AG10803 (cell line): ENCODE data around the gene OR14J1.

Experiments
- DNase-seq: peaks from one replicate; pipeline ENCODE4 v3.0.0; 2010; ENCODE audit warnings: low read depth
- H3K4me3 ChIP-seq: 2 replicates; pipeline ENCODE4 v1.5.1; 2011; ENCODE audit warnings: mild to moderate bottlenecking, low read length, control low read depth
- CTCF ChIP-seq: conservative IDR thresholded peaks from 2 replicates; pipeline ENCODE4 v1.5.1; 2011; ENCODE audit warnings: mild to moderate bottlenecking, low read length, control low read depth, inconsistent platforms

Gene OR14J1

GRCh38 chr6:29301316-29301715 is at the start of gene OR14J1:
Gene OR14J1, plus strand, starts transcription at chr6:29301701. Its CDS starts 4,989 bp downstream, at chr6:29306690.
- DNase-seq, result no peak
- TF ChIP-seq CTCF, result no peak
- H3K4me3 ChIP-seq, result no peak within 1 kb of the TSS

DNA sequence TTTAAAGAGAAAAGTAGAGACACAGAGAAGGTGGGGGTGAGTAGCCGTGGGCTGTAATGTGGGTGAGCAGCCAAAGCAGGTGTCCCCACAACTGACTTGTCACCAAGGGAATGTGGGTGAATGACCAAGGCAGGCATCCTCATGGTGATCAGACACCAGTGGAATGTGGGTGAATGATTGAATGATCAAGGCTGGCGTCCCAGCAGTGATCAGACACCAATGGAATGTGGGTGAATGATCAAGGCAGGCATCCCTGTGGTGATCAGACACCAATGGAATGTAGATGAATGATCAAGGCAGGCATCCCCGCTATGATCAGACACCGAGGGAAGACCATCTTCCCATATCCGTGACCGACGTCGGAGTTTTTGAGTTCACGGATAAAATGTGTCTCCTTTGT is 49.8 kb upstream of the OR14J1 start:
- no peak for DNase-seq
- TF ChIP-seq CTCF, result no peak
- no peak overlapping the region for H3K4me3 ChIP-seq

DNA sequence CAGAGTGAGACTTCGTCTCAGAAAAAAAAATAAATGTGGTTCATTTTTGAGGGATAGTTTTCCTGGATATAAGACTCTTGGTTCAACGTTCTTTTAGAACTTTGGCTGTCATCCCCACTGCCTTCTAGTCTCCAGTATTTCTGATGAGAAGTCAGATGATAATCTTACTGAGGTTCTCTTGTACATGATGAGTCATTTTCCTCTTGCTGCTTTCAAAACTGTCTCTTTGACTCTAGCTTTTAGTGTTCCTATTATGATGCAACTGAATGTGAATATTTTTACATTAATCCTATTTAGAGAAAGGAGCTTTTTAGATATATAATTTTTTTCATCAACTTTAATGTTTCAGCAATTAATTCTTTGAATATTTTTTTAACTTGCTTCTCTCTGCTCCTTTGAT is 46.0 kb upstream of the OR14J1 start:
- H3K4me3 ChIP-seq, result no peak overlapping the region
- TF ChIP-seq CTCF, result no peak
- no peak for DNase-seq

- TF ChIP-seq CTCF, result no peak
- DNase-seq, result no peak
- H3K4me3 ChIP-seq, result no peak overlapping the region
These were observed 41.8 kb upstream of the OR14J1 start for GRCh38 chr6:29259721-29260120.

GRCh38 chr6:29263001-29263400 is 38.5 kb upstream of the OR14J1 start:
- no peak for TF ChIP-seq CTCF
- DNase-seq, result no peak
- no peak overlapping the region for H3K4me3 ChIP-seq

DNA sequence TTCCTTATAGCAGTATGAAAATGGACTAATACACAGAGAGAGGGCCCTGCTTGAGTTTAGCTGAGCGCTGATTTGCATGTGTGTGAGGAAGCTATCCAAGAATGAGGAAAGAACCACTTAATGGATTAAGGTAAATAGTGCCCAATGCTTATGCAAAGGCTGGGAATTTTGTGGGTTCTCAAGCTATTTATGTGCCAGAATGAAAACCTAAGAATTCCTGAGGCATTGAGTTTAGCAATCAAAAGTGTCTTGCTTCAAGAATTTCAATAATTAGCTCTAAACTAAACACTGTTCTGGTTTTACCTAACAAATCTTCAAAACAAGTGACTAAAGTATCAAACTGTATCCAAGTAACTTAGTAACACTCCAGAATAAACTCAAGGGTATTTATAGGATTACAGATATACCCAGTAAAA is 7.0 kb upstream of the OR14J1 start:
- H3K4me3 ChIP-seq, result no peak overlapping the region
- DNase-seq, result no peak
- TF ChIP-seq CTCF, result no peak

- H3K4me3 ChIP-seq, result no peak overlapping the region
- DNase-seq, result no peak
- no peak for TF ChIP-seq CTCF
These were observed 6.3 kb upstream of the OR14J1 start for GRCh38 chr6:29295181-29295585.
